Stimulated activated CD8-positive, alpha-beta memory T cell treated with anti-CD3 and anti-CD28 coated beads, Interleukin-12 subunit alpha, Interleukin-12 subunit beta, amount 100 ng/mL, for 4 hours (primary cell): Measurements from ENCODE around the gene MRPL55.

ENCODE experiments used
- DNase-seq: peaks from one replicate; pipeline ENCODE4 v3.0.0-alpha.2; 2020; ENCODE audit warnings: low read depth

Gene MRPL55

DNA sequence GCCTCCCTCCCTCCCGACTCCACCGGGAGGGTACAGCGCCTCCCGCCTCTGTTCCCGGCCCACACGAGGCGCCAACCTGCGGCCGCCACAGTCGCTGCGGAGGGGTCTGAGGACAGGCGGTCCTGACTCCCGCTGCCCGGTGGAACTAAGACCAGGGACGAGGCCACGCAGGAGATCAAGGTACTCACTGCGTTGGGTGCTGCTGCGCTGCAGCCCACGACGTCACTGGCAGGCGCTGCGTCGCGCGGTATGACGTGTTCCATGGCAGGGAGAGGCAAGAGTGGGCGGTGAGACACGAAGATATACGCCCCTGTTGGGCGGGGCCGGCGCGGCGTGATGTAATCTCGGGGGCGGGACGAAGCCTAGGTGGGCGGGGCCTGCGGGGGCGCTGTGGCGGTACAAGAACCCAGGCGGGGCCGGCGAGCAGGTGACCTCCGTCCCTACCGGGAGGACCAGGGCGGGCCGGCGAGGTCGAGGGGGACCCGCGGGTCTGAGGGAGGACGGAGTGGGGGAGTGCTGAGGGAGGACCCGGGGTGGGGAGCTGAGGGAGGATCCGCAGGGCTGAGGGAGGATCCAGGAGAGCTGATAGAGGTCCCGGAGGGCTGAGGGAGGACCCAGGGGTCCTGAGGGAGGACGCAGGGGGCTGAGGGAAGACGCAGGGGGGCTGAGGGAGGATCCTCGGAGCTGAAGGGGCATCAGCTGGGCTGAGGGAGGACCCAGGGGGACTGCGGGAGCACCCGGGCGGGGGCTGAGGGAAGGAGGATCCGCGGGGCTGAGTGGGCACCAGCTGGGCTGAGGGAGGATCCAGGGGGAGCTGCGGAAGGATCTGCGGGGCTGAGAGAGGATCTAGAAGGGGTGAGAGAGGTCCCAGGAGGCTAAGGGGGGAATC is at the start of gene MRPL55:
MRPL55 (minus strand) TSS at position 227 of the 889 bp plus-strand sequence. CDS start 1,039 bp downstream, outside the sequence.
- DNase-seq: peak; percentile 99

DNA sequence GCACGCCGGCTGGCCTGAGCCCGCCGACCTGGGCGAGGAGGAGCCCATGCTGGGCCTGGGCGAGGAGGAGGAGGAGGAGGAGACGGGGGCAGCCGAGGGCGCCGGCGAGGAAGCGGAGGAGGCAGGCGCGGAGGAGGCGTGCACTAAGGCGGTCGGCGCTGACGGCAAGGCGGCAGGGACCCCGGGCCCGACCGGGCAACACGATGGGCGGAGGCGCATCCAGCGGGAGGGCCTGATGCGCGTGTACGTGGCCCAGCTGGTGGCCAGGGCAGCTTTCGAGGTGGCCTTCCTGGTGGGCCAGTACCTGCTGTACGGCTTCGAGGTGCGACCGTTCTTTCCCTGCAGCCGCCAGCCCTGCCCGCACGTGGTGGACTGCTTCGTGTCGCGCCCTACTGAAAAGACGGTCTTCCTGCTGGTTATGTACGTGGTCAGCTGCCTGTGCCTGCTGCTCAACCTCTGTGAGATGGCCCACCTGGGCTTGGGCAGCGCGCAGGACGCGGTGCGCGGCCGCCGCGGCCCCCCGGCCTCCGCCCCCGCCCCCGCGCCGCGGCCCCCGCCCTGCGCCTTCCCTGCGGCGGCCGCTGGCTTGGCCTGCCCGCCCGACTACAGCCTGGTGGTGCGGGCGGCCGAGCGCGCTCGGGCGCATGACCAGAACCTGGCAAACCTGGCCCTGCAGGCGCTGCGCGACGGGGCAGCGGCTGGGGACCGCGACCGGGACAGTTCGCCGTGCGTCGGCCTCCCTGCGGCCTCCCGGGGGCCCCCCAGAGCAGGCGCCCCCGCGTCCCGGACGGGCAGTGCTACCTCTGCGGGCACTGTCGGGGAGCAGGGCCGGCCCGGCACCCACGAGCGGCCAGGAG is 49.3 kb upstream of the MRPL55 start:
- no peak for DNase-seq

- no peak for DNase-seq
These were observed 48.6 kb upstream of the MRPL55 start for GRCh38 chr1:228157729-228158126.

DNA sequence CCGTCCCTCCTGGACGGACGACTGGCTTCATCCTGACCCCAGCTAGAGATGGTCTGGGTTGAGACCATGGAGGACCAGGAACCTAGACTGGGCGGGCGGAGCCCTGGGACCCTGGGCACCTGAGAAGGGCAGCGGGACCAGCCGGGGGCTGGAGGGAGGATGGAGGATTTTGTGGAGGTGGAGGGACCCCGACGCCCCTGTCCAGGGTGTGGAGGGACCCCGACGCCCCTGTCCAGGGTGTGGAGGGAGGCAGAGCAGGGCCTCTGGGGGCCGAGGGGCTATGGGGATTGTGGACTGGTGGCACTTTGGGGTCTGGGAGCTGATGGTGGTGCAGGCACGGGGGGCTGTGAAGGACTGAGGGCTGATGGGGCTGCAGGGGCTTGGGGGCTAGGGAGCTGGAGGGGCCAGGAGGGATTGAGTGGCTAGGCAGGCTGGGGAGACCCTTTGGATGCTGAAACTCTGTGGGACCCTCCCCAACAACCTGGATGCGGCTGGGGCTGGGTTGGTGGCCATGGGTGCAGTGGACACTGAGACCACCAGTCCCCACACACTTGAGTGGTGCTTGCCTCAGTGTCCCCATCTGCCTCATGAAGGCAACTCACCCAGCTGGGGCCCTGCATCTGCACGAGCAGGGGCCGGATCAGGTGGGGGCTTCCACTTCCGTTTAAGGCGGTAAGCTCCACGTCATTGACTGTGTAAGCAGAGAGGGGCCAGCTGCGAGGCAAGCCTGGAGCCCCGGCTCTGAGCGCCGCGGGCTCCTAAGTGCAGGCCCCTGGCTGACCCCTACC is 48.0 kb upstream of the MRPL55 start:
- DNase-seq: no peak

DNA sequence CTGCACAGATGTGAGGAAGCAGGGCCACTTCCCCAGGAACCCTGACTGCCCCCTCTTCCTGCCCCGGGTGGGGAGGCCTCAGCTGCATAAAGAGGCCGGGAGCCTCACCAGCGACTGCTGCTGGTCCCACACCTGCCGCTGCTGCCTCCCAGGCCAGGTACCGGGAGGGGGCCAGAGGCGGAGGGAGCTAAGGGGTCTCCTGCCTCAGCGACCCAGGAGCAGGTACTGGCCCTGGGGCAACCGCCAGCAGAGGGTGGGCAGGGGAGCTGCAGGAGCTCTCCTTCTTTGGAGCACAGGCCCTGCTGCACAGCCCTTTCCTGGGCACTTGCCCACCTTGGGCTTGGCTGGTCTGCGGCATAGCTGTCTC is 47.4 kb upstream of the MRPL55 start:
- no peak for DNase-seq

GRCh38 chr1:228155596-228156514 is 46.8 kb upstream of the MRPL55 start:
- DNase-seq: no peak

- no peak for DNase-seq
These were observed 45.8 kb upstream of the MRPL55 start for GRCh38 chr1:228154670-228155571.

DNA sequence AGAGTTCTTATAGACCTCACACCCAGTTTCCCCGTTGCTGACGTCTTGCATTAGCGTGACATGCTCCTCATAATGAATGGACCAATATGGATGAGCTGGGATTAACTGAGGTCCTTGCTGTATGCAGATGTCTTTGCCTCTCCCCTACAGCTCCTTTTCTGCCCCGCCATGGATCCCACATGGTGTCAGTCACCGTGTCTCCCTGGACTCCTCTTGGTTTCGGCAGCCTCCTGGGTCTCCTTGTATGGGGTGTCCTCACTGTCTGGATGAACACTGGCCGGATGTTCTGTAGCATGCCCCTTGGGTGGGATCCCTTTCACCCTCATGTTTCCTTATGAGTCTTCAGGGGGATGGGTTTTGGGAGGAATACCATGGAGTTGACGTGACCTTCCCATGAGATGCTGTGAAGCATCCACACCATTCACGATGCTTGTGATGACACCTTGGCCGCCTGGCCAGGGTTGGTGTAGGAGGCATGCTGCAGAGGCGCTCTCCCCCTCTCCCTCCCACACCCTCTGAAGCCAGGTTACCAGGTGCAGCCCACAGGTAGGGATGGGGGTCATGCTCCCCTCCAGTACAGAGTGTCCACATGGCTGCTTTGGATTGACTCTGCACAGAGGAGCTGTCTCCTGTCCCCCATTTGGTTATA is 45.0 kb upstream of the MRPL55 start:
- no peak for DNase-seq

GRCh38 chr1:228152918-228153258 is 43.8 kb upstream of the MRPL55 start:
- DNase-seq: no peak

GRCh38 chr1:228152097-228152917 is 43.2 kb upstream of the MRPL55 start:
- DNase-seq: no peak

DNA sequence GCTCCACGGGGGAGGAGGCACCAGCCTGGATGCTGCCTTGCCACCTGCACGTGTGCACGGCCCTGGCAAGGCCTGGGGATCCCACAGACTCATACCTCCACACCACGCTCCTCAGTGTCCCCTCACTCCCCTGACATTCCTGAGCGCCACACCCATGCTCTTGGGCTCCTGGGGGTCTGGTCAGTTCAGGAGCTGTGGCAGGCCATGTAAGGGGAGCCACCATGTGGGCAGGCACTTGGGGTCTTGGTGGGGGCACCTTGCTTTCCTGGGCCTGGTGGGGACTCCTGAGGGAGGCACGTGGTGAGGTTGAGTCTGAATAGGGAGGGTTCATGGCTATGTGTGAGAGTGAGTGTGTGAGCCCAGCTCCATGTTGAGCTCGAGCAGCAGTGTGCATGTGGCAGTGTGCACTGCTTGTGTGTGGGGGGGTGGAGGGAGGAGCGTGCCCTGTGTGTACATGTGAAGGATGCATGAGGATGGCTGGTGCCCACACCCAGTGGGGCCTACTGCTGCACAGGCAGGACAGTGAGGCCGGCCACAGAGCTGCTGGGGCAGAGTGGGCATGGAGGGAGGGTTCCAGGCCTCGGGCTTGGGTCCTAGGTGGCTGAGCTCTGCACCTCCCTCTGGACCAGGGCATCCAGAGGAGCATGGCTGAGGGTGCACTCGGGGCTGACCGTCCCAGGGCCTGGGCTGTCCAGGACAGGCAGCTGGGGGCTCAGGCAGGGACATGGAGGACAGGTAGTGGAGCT is 42.3 kb upstream of the MRPL55 start:
- no peak for DNase-seq

GRCh38 chr1:228150461-228151179 is 41.5 kb upstream of the MRPL55 start:
- no peak for DNase-seq

GRCh38 chr1:228150120-228150460 is 41.0 kb upstream of the MRPL55 start:
- no peak for DNase-seq

GRCh38 chr1:228149406-228150119 is 40.5 kb upstream of the MRPL55 start, which contains the start of gene GJC2:
Gene GJC2, plus strand, starts transcription at chr1:228149930. Its CDS starts 7,829 bp downstream, at chr1:228157759.
- no peak for DNase-seq

GRCh38 chr1:228148935-228149405 is 39.9 kb upstream of the MRPL55 start:
- no peak for DNase-seq

DNA sequence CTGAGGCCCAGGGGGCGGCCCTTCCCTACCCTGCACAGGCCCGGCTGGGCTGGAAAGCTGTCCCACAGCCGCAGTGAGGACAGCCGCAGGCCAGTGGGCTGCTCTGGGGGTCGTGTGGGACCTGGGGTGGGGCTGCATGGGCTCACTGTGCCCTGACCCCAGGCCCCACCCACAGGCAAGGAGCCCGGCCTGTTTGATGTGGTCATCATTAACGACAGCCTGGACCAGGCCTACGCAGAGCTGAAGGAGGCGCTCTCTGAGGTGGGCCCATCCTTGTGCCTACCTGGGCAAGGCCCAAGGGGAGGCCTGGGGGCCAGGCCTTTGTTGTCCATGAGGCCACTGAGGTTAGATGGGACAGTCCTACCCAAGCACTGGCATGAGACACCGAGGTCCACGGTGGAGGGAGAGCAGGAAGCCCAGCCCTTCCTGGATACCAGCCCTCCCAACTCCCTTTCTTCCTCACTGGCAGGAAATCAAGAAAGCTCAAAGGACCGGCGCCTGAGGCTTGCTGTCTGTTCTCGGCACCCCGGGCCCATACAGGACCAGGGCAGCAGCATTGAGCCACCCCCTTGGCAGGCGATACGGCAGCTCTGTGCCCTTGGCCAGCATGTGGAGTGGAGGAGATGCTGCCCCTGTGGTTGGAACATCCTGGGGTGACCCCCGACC is 39.2 kb upstream of the MRPL55 start:
- DNase-seq: no peak
